Epithelial cell of umbilical artery (primary cell): ENCODE results near the gene RSAD1. TPM values are rescaled to one million over a fixed set of nuclear protein-coding genes. Genes with fewer than 3 reads are reported as not detected.

Experiments
- total RNA-seq: library from RNA; depleted of rRNA; stranded (reverse); fragments of >200 nt; gene quantifications from 2 replicates; pipeline ENCODE4 v1.2.3, GENCODE V29; 2014

The RSAD1 gene
- total RNA-seq: 19.6 and 28.9 TPM in 2 replicates

DNA sequence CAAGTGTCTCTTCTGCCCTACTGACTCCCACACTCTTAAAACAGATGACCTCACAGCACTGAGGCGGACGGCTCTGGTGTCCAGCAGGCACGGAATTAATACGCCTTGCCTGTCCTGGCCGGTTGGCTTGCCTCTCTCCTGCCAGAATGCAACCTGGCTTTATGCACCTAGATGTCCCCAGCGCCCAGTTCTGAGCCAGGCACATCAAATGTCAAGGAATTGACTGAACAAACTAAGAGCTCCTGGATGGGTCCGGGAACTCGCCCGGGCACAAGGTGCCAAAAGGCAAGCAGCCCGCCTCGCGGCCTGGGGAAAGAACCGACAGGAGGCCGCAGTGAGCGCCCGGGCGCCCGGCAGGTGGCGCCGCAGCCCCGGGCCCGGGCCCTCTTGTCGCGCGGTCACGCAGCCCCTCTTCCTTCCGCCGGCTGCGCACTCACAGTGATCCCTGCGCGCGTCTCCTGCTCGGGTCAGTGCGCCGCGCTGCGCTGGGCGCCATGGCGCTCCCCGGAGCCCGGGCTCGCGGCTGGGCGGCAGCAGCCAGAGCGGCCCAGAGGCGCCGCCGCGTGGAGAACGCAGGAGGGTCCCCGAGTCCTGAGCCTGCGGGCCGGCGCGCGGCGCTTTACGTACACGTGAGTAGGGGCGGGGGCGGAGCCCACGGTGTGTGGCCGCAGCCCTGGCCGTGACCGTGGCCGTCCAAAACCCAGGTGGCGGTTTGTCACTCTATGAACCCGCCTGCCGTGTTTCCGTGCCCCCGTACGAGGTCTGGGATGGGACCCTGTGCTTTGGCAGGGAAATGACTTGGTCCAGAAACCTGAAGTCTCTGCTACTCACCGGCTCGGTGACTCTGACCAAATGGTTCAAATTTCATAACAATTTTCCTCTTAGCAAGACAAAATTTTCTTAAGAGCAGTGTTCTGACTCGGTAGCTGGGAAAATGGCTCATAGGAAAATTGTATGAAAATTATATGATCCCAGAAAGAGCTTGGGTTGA, at the start of gene RSAD1:
TSS of gene RSAD1 (plus strand) at position 470 of the 991 bp plus-strand sequence. CDS start at position 495, 25 bp downstream.

DNA sequence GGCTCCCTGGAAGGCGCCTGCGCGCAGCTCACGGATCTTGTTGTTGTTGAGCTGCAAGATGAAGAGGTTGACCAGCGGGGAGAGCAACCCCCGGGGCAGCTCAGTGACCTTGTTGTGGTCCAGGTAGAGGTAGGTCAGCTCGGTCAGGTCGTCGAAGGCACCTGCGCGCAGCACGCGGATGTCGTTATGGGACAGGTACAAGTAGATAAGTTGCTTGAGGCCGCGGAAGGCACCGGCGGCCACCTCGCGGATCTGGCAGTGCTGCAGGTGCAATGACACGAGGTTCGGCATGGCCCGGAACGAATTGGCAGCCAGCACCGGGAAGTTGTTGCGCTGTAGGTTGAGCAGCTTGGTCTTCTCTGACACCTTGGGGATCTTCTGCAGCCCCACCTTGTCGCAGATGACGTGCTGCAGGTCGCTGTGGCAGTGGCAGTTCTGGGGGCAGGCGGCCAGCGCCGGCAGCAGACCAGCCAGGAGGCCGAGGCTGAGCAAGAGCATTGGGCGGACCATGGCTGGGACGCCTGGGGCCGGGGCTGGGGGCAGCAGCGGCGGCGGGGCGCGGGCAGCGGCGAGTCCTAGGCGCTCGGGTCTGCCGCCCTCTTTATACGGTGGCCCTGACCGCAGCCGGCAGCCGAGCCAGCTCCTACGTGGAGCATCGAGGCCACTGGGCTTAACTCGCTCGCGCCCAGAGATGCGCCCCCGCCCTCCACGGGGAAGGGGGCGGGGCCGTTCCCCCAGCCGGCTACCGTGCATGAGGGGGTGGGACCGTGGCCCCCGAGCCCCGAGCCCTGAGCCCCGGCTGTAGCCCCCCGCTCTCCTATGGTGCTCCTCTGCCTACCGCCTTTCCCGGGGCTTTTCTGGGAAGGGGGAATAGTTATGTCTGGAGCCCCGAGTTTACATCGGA, 10.1 kb upstream of the RSAD1 start, which contains the start of gene CHAD:
TSS of gene CHAD (minus strand) at position 577 of the 904 bp plus-strand sequence. CDS start at position 510, 67 bp downstream.

DNA sequence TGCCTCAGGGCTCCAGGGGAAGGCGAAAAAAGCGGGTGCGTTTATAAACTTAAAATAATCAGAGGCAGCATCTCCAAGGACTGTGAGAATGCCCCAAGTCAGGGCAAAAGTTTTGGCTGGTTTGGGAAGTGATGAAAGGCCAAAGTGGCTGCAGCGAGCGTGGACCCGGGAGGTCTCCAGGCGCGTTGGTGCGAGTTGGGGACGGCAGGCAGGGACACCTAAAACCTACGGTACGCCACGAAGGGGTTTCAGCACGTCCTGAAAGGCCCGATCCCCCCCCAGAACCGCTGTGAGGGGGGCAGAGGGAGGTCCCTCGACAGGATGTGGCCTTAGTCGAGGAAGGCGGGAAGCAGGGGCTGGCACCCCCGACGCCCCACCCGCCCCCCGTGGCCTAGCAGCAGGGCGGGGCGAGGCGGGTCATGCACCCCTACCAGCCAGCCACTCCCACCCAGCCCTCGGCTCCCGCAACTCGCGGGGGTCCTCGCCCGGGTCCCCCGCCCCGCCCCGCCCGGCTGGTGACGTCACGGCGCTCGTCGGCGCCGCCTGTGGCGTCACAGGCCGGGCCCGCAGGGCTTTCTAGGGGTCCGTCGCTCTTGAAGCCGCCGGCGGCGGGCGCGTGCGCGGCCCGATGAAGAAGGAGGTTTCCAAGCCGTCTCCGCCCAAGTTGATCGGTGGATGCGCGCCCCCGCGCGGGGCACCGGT, 29.4 kb downstream of the RSAD1 start, which contains the start of gene MYCBPAP:
TSS of gene MYCBPAP (plus strand) at position 569 of the 702 bp plus-strand sequence. CDS start 236 bp downstream, outside the sequence.

DNA sequence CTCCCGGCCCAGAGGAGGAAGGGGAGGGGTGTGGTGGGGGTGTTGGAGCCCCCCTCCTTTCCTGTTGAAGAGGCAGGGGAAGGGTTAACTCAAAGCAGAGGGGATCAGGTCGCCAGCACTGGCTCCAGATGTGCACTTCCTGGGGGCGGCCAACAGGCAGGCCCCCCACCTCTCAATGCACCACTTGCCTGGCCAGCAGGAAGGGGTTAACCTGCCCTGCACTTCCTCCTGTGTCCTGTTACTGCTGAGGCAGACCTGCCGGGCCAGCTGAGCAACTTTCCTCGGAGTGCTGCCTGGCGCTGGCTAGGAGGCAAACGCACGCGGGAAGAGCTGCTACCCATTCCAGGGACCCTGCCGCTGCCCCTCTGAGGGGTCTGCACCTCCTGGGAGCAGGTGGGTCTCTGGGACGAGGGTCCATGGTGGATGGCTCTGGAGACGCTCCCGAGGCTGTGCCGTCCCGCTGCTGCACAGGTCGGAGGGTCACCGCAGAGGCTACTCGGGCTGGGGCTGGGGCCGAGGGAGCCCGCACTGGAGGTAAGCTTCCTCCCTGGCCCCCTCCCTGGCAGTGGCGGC, 53.9 kb downstream of the RSAD1 start, which contains the start of gene EPN3:
TSS of gene EPN3 (plus strand) at position 284 of the 573 bp plus-strand sequence. CDS start 3,822 bp downstream, outside the sequence.

Other genes with a start within 250 kb of the RSAD1 start
- not detected in 2 replicates for gene TMEM92, start 204.4 kb upstream of the RSAD1 start, total RNA-seq
- 29.6 and 34.8 TPM in 2 replicates for gene XYLT2, start 132.7 kb upstream of the RSAD1 start, total RNA-seq
- 79.6 and 101 TPM in 2 replicates for gene MRPL27, start 105.7 kb upstream of the RSAD1 start, total RNA-seq
- gene EME1, start 105.6 kb upstream of the RSAD1 start, total RNA-seq: 2.6 and 6.4 TPM in 2 replicates
- gene LRRC59, start 81.3 kb upstream of the RSAD1 start, total RNA-seq: 196 and 216 TPM in 2 replicates
- gene ACSF2, start 52.6 kb upstream of the RSAD1 start, total RNA-seq: 10.7 and 16.7 TPM in 2 replicates
- not detected in 2 replicates for gene CHAD, start 10.0 kb upstream of the RSAD1 start, total RNA-seq
- under 0.01 and 1.4 TPM in 2 replicates for gene MYCBPAP, start 29.6 kb downstream of the RSAD1 start, total RNA-seq
- under 0.01 and 0.15 TPM in 2 replicates for gene EPN3, start 53.9 kb downstream of the RSAD1 start, total RNA-seq
- 32.2 and 32.8 TPM in 2 replicates for gene SPATA20, start 68.3 kb downstream of the RSAD1 start, total RNA-seq
- not detected in 2 replicates for gene CACNA1G, start 81.9 kb downstream of the RSAD1 start, total RNA-seq
- gene ABCC3, start 156.0 kb downstream of the RSAD1 start, total RNA-seq: 1.6 and 3.3 TPM in 2 replicates
- gene ANKRD40, start 229.1 kb downstream of the RSAD1 start, total RNA-seq: 32.2 and 39.1 TPM in 2 replicates
- 24.4 and 36.5 TPM in 2 replicates for gene LUC7L3, start 240.7 kb downstream of the RSAD1 start, total RNA-seq